OCI-LY1 (cell line): ENCODE results near the gene MARCHF7.

Experiments used
- H2AFZ ChIP-seq: fragments of 200-600 bp; sonication (generic), shearing (Covaris generic); 2 replicates; pipeline ENCODE4 v1.6.0; 2014; ENCODE audit warnings: antibody characterized with exemption, mild to moderate bottlenecking, low read length
- H3F3A ChIP-seq: fragments of 200-600 bp; sonication (generic), shearing (Covaris generic); 2 replicates; pipeline ENCODE4 v1.6.0; 2014; ENCODE audit warnings: mild to moderate bottlenecking, antibody characterized with exemption, low read length, moderate library complexity; ENCODE audit not compliant: insufficient read depth
- H3K27ac ChIP-seq: fragments of 200-600 bp; sonication (generic); 2 replicates; pipeline ENCODE4 v1.5.1; 2014; ENCODE audit warnings: low read length, mixed run types, mild to moderate bottlenecking, low read depth; ENCODE audit not compliant: poor library complexity, severe bottlenecking
- H3K27me3 ChIP-seq: fragments of 200-600 bp; sonication (generic); 2 replicates; pipeline ENCODE4 v1.6.0; 2014; ENCODE audit warnings: antibody characterized with exemption, mild to moderate bottlenecking, low read length, moderate library complexity; ENCODE audit not compliant: insufficient read depth
- H3K36me3 ChIP-seq: fragments of 200-600 bp; sonication (generic); 2 replicates; pipeline ENCODE4 v1.6.1; 2014; ENCODE audit warnings: mild to moderate bottlenecking, antibody characterized with exemption, low read length, moderate library complexity, mixed read lengths; ENCODE audit not compliant: insufficient read depth
- H3K4me1 ChIP-seq: fragments of 200-600 bp; sonication (generic); 2 replicates; pipeline ENCODE4 v1.5.1; 2014; ENCODE audit warnings: mild to moderate bottlenecking, low read length, moderate library complexity; ENCODE audit not compliant: insufficient read depth, severe bottlenecking
- H3K4me2 ChIP-seq: fragments of 200-600 bp; sonication (generic), shearing (Covaris generic); 2 replicates; pipeline ENCODE4 v1.6.1; 2014; ENCODE audit warnings: low read length
- H3K4me3 ChIP-seq: fragments of 200-600 bp; sonication (generic); 2 replicates; pipeline ENCODE4 v1.5.1; 2014; ENCODE audit warnings: low read length, low read depth, mild to moderate bottlenecking, mixed read lengths; ENCODE audit not compliant: poor library complexity, severe bottlenecking
- H3K79me2 ChIP-seq: fragments of 200-600 bp; shearing (Covaris generic); 2 replicates; pipeline ENCODE4 v1.6.1; 2016; ENCODE audit warnings: mixed run types, low read length, mixed read lengths; ENCODE audit not compliant: insufficient read depth
- H3K9ac ChIP-seq: fragments of 200-600 bp; sonication (generic), shearing (Covaris generic); 2 replicates; pipeline ENCODE4 v1.6.1; 2014; ENCODE audit warnings: mild to moderate bottlenecking, low read length, mixed read lengths
- H3K9me2 ChIP-seq: fragments of 200-600 bp; sonication (generic), shearing (Covaris generic); 2 replicates; pipeline ENCODE4 v1.6.1; 2014; ENCODE audit warnings: low read depth, mild to moderate bottlenecking, low read length, mixed read lengths
- H3K9me3 ChIP-seq: fragments of 200-600 bp; shearing (Covaris generic); 2 replicates; pipeline ENCODE4 v1.6.1; 2014; ENCODE audit warnings: low read length, mixed read lengths
- H4K20me1 ChIP-seq: fragments of 200-600 bp; sonication (generic), shearing (Covaris generic); 2 replicates; pipeline ENCODE4 v1.6.0; 2016; ENCODE audit warnings: mild to moderate bottlenecking, low read length; ENCODE audit not compliant: insufficient read depth
- EZH2 ChIP-seq: fragments of 200-600 bp; sonication (generic), shearing (Covaris generic); IDR thresholded peaks from 2 replicates; pipeline ENCODE4 v1.8.0; 2017; ENCODE audit warnings: borderline replicate concordance, mixed run types, mild to moderate bottlenecking, antibody characterized with exemption, low read length, moderate library complexity, mixed read lengths
- TF ChIP-seq, protein P1 (sequence below): fragments of 200-600 bp; sonication (generic), shearing (Covaris generic); IDR thresholded peaks from 2 replicates; pipeline ENCODE4 v1.5.1; 2017; ENCODE audit warnings: mild to moderate bottlenecking, antibody characterized with exemption, low read length, moderate library complexity, mixed read lengths

Gene MARCHF7

DNA sequence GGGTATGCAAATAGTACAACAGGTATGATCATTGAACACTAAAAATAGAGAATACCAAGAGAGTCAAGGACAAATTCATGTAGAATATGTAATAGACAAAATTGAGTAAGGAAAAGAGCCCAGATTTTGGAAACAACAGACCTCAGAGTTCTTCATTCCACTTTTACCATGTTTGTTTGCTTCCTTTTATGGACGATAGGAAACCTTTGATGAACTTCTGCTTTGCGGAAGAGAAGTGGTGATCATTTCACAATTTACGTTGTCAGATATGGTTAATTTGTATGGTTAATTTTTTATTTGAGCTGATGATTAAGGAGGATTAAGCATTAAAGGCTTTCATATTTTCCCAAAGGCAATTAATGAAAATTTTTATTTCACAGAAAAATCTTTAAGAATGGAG, 16.3 kb downstream of the MARCHF7 start:
- H4K20me1 ChIP-seq = no peaks in the 10 kb centered on the region; the same call in 1 of the 2 replicates

GRCh38 chr2:159735648-159736047, 23.3 kb downstream of the MARCHF7 start:
- Histone ChIP-seq H4K20me1 (no peaks in the 10 kb centered on the region), H3K36me3 (peaks cover 98% of the 10 kb centered on the region), H3K9ac (no peak overlapping the region), H3K9me2 (no peaks in the 10 kb centered on the region), H2AFZ (no peak overlapping the region), H3K4me3 (no peak overlapping the region), H3K27me3 (no peaks in the 10 kb centered on the region), H3F3A (no peaks in the 10 kb centered on the region), H3K4me2 (no peak overlapping the region), H3K79me2 (peaks cover 67% of the 10 kb centered on the region), H3K9me3 (no peaks in the 10 kb centered on the region), H3K27ac (no peak overlapping the region), H3K4me1 (no peaks in the 10 kb centered on the region)
- TF ChIP-seq, protein P1, sequence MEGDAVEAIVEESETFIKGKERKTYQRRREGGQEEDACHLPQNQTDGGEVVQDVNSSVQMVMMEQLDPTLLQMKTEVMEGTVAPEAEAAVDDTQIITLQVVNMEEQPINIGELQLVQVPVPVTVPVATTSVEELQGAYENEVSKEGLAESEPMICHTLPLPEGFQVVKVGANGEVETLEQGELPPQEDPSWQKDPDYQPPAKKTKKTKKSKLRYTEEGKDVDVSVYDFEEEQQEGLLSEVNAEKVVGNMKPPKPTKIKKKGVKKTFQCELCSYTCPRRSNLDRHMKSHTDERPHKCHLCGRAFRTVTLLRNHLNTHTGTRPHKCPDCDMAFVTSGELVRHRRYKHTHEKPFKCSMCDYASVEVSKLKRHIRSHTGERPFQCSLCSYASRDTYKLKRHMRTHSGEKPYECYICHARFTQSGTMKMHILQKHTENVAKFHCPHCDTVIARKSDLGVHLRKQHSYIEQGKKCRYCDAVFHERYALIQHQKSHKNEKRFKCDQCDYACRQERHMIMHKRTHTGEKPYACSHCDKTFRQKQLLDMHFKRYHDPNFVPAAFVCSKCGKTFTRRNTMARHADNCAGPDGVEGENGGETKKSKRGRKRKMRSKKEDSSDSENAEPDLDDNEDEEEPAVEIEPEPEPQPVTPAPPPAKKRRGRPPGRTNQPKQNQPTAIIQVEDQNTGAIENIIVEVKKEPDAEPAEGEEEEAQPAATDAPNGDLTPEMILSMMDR = no peak
- no peak for TF ChIP-seq EZH2

More for the DNA sequence above, 16.3 kb downstream of the MARCHF7 start:
- H3K9me2 ChIP-seq = no peaks in the 10 kb centered on the region
- H3K27ac ChIP-seq = no peak overlapping the region
- H3F3A ChIP-seq = no peaks in the 10 kb centered on the region
- H3K36me3 ChIP-seq = peaks cover 93% of the 10 kb centered on the region
- H3K9ac ChIP-seq = no peak overlapping the region
- H3K4me2 ChIP-seq = no peak overlapping the region
- H3K9me3 ChIP-seq = no peaks in the 10 kb centered on the region
- H3K27me3 ChIP-seq = no peaks in the 10 kb centered on the region
- no peak overlapping the region for H3K4me3 ChIP-seq
- H3K79me2 ChIP-seq = peaks cover 85% of the 10 kb centered on the region
- no peaks in the 10 kb centered on the region for H3K4me1 ChIP-seq
- H2AFZ ChIP-seq = no peak overlapping the region
- TF ChIP-seq, protein P1 = no peak
- no peak for TF ChIP-seq EZH2

GRCh38 chr2:159736048-159736447, 23.7 kb downstream of the MARCHF7 start:
- no peak overlapping the region for H3K4me3 ChIP-seq
- TF ChIP-seq, protein P1 = no peak
- no peak for TF ChIP-seq EZH2
- H3K27me3 ChIP-seq = no peaks in the 10 kb centered on the region
- H3K27ac ChIP-seq = no peak overlapping the region
- H3K36me3 ChIP-seq = peaks cover 95% of the 10 kb centered on the region
- no peaks in the 10 kb centered on the region for H3K4me1 ChIP-seq
- H3K9me2 ChIP-seq = no peaks in the 10 kb centered on the region
- H3K9ac ChIP-seq = no peak overlapping the region
- H3F3A ChIP-seq = no peaks in the 10 kb centered on the region
- H4K20me1 ChIP-seq = no peaks in the 10 kb centered on the region
- peaks cover 67% of the 10 kb centered on the region for H3K79me2 ChIP-seq
- no peaks in the 10 kb centered on the region for H3K9me3 ChIP-seq
- no peak overlapping the region for H2AFZ ChIP-seq
- H3K4me2 ChIP-seq = no peak overlapping the region
